HepG2 (cell line): Measurements from ENCODE around the gene CST3. TPM values are rescaled to one million over a fixed set of nuclear protein-coding genes. Genes with fewer than 3 reads are reported as not detected.

ENCODE experiments used
- ARID3A ChIP-seq: IDR thresholded peaks from 2 replicates; pipeline ENCODE4 v1.6.1; 2012; ENCODE audit warnings: low read depth, low read length, improper control_type of control experiment
- BRF2 ChIP-seq: sonication (generic); formaldehyde crosslinking; IDR thresholded peaks from 2 replicates; pipeline ENCODE4 v1.8.1; 2022; ENCODE audit warnings: mild to moderate bottlenecking, missing genetic modification reagents
- CENPT ChIP-seq: sonication (generic); formaldehyde crosslinking; IDR thresholded peaks from 2 replicates; pipeline ENCODE4 v1.8.0; 2022; ENCODE audit warnings: low read depth, mild to moderate bottlenecking, moderate library complexity, missing genetic modification reagents
- CSRNP1 ChIP-seq: sonication (generic); formaldehyde crosslinking; IDR thresholded peaks from 2 replicates; pipeline ENCODE4 v1.8.1; 2023; ENCODE audit warnings: mild to moderate bottlenecking, missing genetic modification reagents
- DR1 ChIP-seq: sonication (generic); formaldehyde crosslinking; IDR thresholded peaks from 2 replicates; pipeline ENCODE4 v1.8.0; 2021; ENCODE audit warnings: mild to moderate bottlenecking, missing genetic modification reagents, inconsistent platforms
- FOXO4 ChIP-seq: sonication (generic); formaldehyde crosslinking; conservative IDR thresholded peaks from 2 replicates; pipeline ENCODE4 v1.8.1; 2023; ENCODE audit warnings: missing genetic modification reagents
- FUBP1 ChIP-seq: sonication (generic); formaldehyde crosslinking; IDR thresholded peaks from 2 replicates; pipeline ENCODE4 v1.5.1; 2020; ENCODE audit warnings: missing genetic modification reagents, mild to moderate bottlenecking, borderline replicate concordance
- MAFG ChIP-seq: sonication (generic); formaldehyde crosslinking; IDR thresholded peaks from 2 replicates; pipeline ENCODE4 v1.5.1; 2020; ENCODE audit warnings: mild to moderate bottlenecking, missing genetic modification reagents
- PAXIP1 ChIP-seq: sonication (generic); formaldehyde crosslinking; conservative IDR thresholded peaks from 2 replicates; pipeline ENCODE4 v1.4.0; 2020; ENCODE audit warnings: mild to moderate bottlenecking, missing genetic modification reagents, moderate library complexity
- RBAK ChIP-seq: sonication (generic); formaldehyde crosslinking; IDR thresholded peaks from 2 replicates; pipeline ENCODE4 v1.5.1; 2020; ENCODE audit warnings: mild to moderate bottlenecking, missing genetic modification reagents
- ZBTB14 ChIP-seq: sonication (generic); formaldehyde crosslinking; IDR thresholded peaks from 2 replicates; pipeline ENCODE4 v1.4.0; 2020; ENCODE audit warnings: missing genetic modification reagents
- ZNF562 ChIP-seq: sonication (generic); formaldehyde crosslinking; IDR thresholded peaks from 2 replicates; pipeline ENCODE4 v1.8.0; 2022; ENCODE audit warnings: missing genetic modification reagents, borderline replicate concordance
- ZNF761 ChIP-seq: sonication (generic); formaldehyde crosslinking; conservative IDR thresholded peaks from 2 replicates; pipeline ENCODE4 v1.4.0; 2020; ENCODE audit warnings: mild to moderate bottlenecking, missing genetic modification reagents
- ZNF850 ChIP-seq: sonication (generic); formaldehyde crosslinking; conservative IDR thresholded peaks from 2 replicates; pipeline ENCODE4 v1.9.0; 2021; ENCODE audit warnings: mild to moderate bottlenecking, missing genetic modification reagents
- ZSCAN22 ChIP-seq: sonication (generic); formaldehyde crosslinking; IDR thresholded peaks from 2 replicates; pipeline ENCODE4 v1.4.0; 2020; ENCODE audit warnings: mild to moderate bottlenecking, missing genetic modification reagents
- polyA plus RNA-seq, 8 experiments: library from polyadenylated mRNA; depleted of rRNA in 3 of 8; stranded (reverse) in 7 of 8; unstranded in 1 of 8; fragments of >200 nt; fragmentation: Illumina TruSeq in 4 of 8; extraction: Trizol in 4 of 8; gene quantifications; 2 replicates each; pipeline versions ENCODE4 v1.2.1 to v1.2.3, GENCODE V29; 2011 to 2016; ENCODE audit warnings: low read depth in 4 of 8, missing spikeins in 1 of 8, mixed read lengths in 1 of 8; ENCODE audit not compliant: insufficient read depth in 1 of 8
- total RNA-seq, 5 experiments: library from RNA; depleted of rRNA; stranded (reverse); fragments of >200 nt; fragmentation: Illumina TruSeq; extraction: Trizol; gene quantifications; 2 replicates each; pipeline ENCODE4 v1.2.3, GENCODE V29; 2016; ENCODE audit warnings: low read depth in 1 of 5

The CST3 gene
- total and polyA plus RNA-seq, 2 of the 13 experiments (the other 11 are each of a cell fraction or from before 2014, with no cell fraction given): 690 to 1,005 TPM

GRCh38 chr20:23629017-23629541 lies 8.7 kb downstream of the CST3 start (continued):
- TF ChIP-seq ZBTB14 (CRISPR knock-in tag) (no peak), BRF2 (no peak; the same call in none of the 2 replicates), FOXO4 (CRISPR knock-in tag) (no peak), RBAK (CRISPR knock-in tag) (no peak), PAXIP1 (CRISPR knock-in tag) (peak; percentile 93), CENPT (CRISPR knock-in tag) (no peak; the same call in 1 of the 2 replicates), DR1 (peak; percentile 10; the same call in 1 of the 2 replicates), ZNF562 (CRISPR knock-in tag) (no peak), MAFG (CRISPR knock-in tag) (no peak), ARID3A (peak; percentile 14; the same call in 1 of the 2 replicates), FUBP1 (CRISPR knock-in tag) (no peak), ZNF761 (CRISPR knock-in tag) (peak; percentile 94), CSRNP1 (CRISPR knock-in tag) (peak; percentile 82; the same call in 1 of the 2 replicates), ZSCAN22 (CRISPR knock-in tag) (0 out of 2 replicates have a peak, but pooled peaks have one; percentile 49), ZNF850 (CRISPR knock-in tag) (no peak)
